Measurements from ENCODE around the gene SEC14L2.

DNA sequence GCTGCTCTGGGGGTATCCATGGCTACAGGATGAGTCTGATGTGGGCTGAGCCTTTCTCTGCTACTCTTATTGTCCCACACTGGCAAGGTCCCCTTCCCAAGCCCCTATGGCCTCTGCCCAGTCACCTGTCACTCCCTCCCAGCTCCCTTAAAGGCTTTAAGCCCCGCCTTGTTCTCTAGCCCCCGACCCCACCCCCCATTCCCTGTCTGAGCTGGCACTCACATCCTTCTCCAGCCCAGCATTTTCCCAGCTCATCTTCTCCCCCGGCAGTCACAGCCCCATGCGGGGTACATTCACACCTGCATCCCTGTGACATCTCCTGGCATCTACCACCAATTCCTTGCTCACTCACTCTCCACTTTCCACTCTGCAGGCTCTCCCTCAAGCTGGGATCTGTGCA is 33.1 kb downstream of the SEC14L2 start:
- TF ChIP-seq POLR2A (IDR thresholded peaks at IDR 0.05; ENCODE audit: low read depth, low read length) (no peak), MAZ (IDR thresholded peaks at IDR 0.05; ENCODE audit: borderline replicate concordance, low read depth, low read length) (no peak), SMC3 (IDR thresholded peaks at IDR 0.05; ENCODE audit: low read depth, low read length) (no peak), FOS (IDR thresholded peaks at IDR 0.05; ENCODE audit: low read depth, low read length) (no peak), MXI1 (IDR thresholded peaks at IDR 0.05; ENCODE audit: borderline replicate concordance, low read depth, low read length) (no peak), RFX5 (IDR thresholded peaks at IDR 0.05; ENCODE audit: low read depth, low read length) (no peak), MAFK (IDR thresholded peaks at IDR 0.05; ENCODE audit: low read depth, low read length) (no peak), RAD21 (IDR thresholded peaks at IDR 0.05; ENCODE audit: low read length) (no peak)
- TF ChIP-seq, protein P1, sequence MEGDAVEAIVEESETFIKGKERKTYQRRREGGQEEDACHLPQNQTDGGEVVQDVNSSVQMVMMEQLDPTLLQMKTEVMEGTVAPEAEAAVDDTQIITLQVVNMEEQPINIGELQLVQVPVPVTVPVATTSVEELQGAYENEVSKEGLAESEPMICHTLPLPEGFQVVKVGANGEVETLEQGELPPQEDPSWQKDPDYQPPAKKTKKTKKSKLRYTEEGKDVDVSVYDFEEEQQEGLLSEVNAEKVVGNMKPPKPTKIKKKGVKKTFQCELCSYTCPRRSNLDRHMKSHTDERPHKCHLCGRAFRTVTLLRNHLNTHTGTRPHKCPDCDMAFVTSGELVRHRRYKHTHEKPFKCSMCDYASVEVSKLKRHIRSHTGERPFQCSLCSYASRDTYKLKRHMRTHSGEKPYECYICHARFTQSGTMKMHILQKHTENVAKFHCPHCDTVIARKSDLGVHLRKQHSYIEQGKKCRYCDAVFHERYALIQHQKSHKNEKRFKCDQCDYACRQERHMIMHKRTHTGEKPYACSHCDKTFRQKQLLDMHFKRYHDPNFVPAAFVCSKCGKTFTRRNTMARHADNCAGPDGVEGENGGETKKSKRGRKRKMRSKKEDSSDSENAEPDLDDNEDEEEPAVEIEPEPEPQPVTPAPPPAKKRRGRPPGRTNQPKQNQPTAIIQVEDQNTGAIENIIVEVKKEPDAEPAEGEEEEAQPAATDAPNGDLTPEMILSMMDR (conservative IDR thresholded peaks at IDR 0.05; ENCODE audit: low read depth, low read length) = no peak
- TF ChIP-seq, protein P2, sequence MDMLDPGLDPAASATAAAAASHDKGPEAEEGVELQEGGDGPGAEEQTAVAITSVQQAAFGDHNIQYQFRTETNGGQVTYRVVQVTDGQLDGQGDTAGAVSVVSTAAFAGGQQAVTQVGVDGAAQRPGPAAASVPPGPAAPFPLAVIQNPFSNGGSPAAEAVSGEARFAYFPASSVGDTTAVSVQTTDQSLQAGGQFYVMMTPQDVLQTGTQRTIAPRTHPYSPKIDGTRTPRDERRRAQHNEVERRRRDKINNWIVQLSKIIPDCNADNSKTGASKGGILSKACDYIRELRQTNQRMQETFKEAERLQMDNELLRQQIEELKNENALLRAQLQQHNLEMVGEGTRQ (IDR thresholded peaks at IDR 0.05; ENCODE audit: low read depth, low read length) = no peak
